Hematopoietic multipotent progenitor cell treated with erythropoietin and hydrocortisone succinate and interleukin-3 and kit ligand, for 4 days (in vitro differentiated cells): ENCODE results near the gene SMTNL2.

Experiments used
- DNase-seq: peaks from one replicate; pipeline ENCODE4 v3.0.0-alpha.2; 2015

SMTNL2 gene

GRCh38 chr17:4545217-4545951, 38.9 kb upstream of the SMTNL2 start:
- no peak for DNase-seq

- DNase-seq = no peak
These were observed 37.0 kb upstream of the SMTNL2 start for GRCh38 chr17:4547118-4547906.

GRCh38 chr17:4548061-4548461, 36.3 kb upstream of the SMTNL2 start:
- no peak for DNase-seq

GRCh38 chr17:4548721-4549531, 35.4 kb upstream of the SMTNL2 start:
- no peak for DNase-seq

GRCh38 chr17:4549781-4550533, 34.4 kb upstream of the SMTNL2 start:
- no peak for DNase-seq

- no peak for DNase-seq
These were observed 33.7 kb upstream of the SMTNL2 start for GRCh38 chr17:4550534-4551039.

GRCh38 chr17:4551141-4551540, 33.2 kb upstream of the SMTNL2 start:
- peak; percentile 78 for DNase-seq

- no peak for DNase-seq
These were observed 32.4 kb upstream of the SMTNL2 start for GRCh38 chr17:4551796-4552525.

GRCh38 chr17:4553669-4554068, 30.7 kb upstream of the SMTNL2 start:
- DNase-seq = no peak

- no peak for DNase-seq
These were observed 29.8 kb upstream of the SMTNL2 start for GRCh38 chr17:4554441-4554996.

GRCh38 chr17:4554997-4555799, 29.1 kb upstream of the SMTNL2 start, which contains the start of gene MYBBP1A:
Gene MYBBP1A, minus strand, starts transcription at chr17:4555384. Its CDS starts 60 bp downstream, at chr17:4555324.
- peak; percentile 99 for DNase-seq

GRCh38 chr17:4555873-4556759, 28.2 kb upstream of the SMTNL2 start:
- no peak for DNase-seq

GRCh38 chr17:4556996-4557395, 27.3 kb upstream of the SMTNL2 start:
- DNase-seq = no peak

GRCh38 chr17:4557626-4558346, 26.5 kb upstream of the SMTNL2 start:
- no peak for DNase-seq

GRCh38 chr17:4558347-4558971, 25.9 kb upstream of the SMTNL2 start:
- no peak for DNase-seq

- no peak for DNase-seq
These were observed 25.1 kb upstream of the SMTNL2 start for GRCh38 chr17:4559139-4559791.

- DNase-seq = no peak
These were observed 24.4 kb upstream of the SMTNL2 start for GRCh38 chr17:4559966-4560365.

- no peak for DNase-seq
These were observed 23.9 kb upstream of the SMTNL2 start, which contains the start of gene GGT6 for GRCh38 chr17:4560421-4560820. Gene GGT6, minus strand, starts transcription at chr17:4560577. Its CDS starts 56 bp downstream, at chr17:4560521.
